MM.1S (cell line): Measurements from ENCODE around the gene INPP4B.

ENCODE experiments used
- CTCF ChIP-seq: fragments of 300-600 bp; sonication (generic); IDR thresholded peaks from 2 replicates; pipeline ENCODE4 v1.5.1; 2016; ENCODE audit warnings: antibody characterized with exemption, low read length, mixed read lengths
- EZH2 ChIP-seq: fragments of 300-600 bp; sonication (generic); optimal IDR thresholded peaks from 2 replicates; pipeline ENCODE3; 2017; ENCODE audit warnings: low read depth, mild to moderate bottlenecking, antibody characterized with exemption, low read length, mixed read lengths
- EZH2phosphoT487 ChIP-seq: fragments of 300-600 bp; sonication (generic); IDR thresholded peaks from 2 replicates; pipeline ENCODE4 v1.6.1; 2018; ENCODE audit warnings: antibody characterized with exemption, low read length

- TF ChIP-seq CTCF (no peak), EZH2 (no peak), EZH2phosphoT487 (no peak)
These were observed 478.5 kb downstream of the INPP4B start for GRCh38 chr4:142367418-142368180.
